B cell (primary cell): ENCODE results near the gene ELF4. TPM values are rescaled to one million over a fixed set of nuclear protein-coding genes. Genes with fewer than 3 reads are reported as not detected.
"Not testable (repeated sequence)": the region's sequence is repeated elsewhere in the genome, so short reads cannot be mapped to it uniquely, and the experiment has no call there.

Source experiments
- ATAC-seq: fragments of 200-7000 bp; cut with Tn5 transposase; one replicate; pipeline ENCODE4 v1.10.0; 2021; ENCODE audit warnings: low read depth, mild to moderate bottlenecking, moderate number of reproducible peaks, moderate library complexity
- CTCF ChIA-PET: fragments of 350-600 bp; sonication (Branson Sonifier 250); formaldehyde crosslinking; loops from one replicate; lab custom pipeline; 2021; ENCODE audit warnings: antibody characterized with exemption, inconsistent platforms; lab: Charles Lee
- POLR2A ChIA-PET: fragments of 350-600 bp; sonication (Branson Sonifier 250); formaldehyde crosslinking; loops from one replicate; lab custom pipeline; 2021; ENCODE audit warnings: antibody characterized with exemption; lab: Charles Lee
- DNase-seq: peaks from one replicate; pipeline ENCODE4 v3.0.0; 2013
- H2AFZ ChIP-seq: 2 replicates; pipeline ENCODE4 v1.6.1; 2012; ENCODE audit warnings: mild to moderate bottlenecking, low read depth, low read length; ENCODE audit not compliant: insufficient read depth, poor library complexity, severe bottlenecking
- H3K27ac ChIP-seq, 2 donors: 1 replicate in 1 of 2; 2 replicates in 1 of 2; pipeline ENCODE4 v1.5.1; 2012 to 2013; ENCODE audit warnings: low read length in 2 of 2, mild to moderate bottlenecking in 2 of 2, moderate library complexity in 1 of 2
- H3K27me3 ChIP-seq, 4 experiments: fragments of 200-600 bp in 1 of 4; sonication (generic) in 1 of 4; replicated peaks in 1 of 4; 1 replicate in 2 of 4; 2 replicates in 2 of 4; pipeline versions ENCODE4 v1.6.1 to v1.7.0; 2013 to 2016; ENCODE audit warnings: low read length in 3 of 4, mild to moderate bottlenecking in 2 of 4, mixed read lengths in 1 of 4, moderate library complexity in 1 of 4; ENCODE audit not compliant: insufficient read depth in 4 of 4, control insufficient read depth in 3 of 4; ENCODE audit errors: control extremely low read depth in 1 of 4
- H3K36me3 ChIP-seq, 2 experiments: replicated peaks in 1 of 2; 1 replicate in 1 of 2; 2 replicates in 1 of 2; pipeline versions ENCODE4 v1.6.1 to v1.7.1; 2013; ENCODE audit warnings: low read length in 1 of 2; ENCODE audit not compliant: insufficient read depth in 2 of 2, control insufficient read depth in 1 of 2; ENCODE audit errors: control extremely low read depth in 1 of 2, extremely low read depth in 1 of 2
- H3K4me1 ChIP-seq, 2 donors: fragments of 200-600 bp in 1 of 2; sonication (generic) in 1 of 2; 1 replicate in 1 of 2; 2 replicates in 1 of 2; pipeline versions ENCODE4 v1.5.1 to v1.6.1; 2013 to 2017; ENCODE audit warnings: low read length in 2 of 2; ENCODE audit not compliant: control insufficient read depth in 2 of 2, insufficient read depth in 2 of 2
- H3K4me2 ChIP-seq: replicated peaks from 2 replicates; pipeline ENCODE3; 2012; ENCODE audit warnings: mild to moderate bottlenecking, low read depth, low read length; ENCODE audit not compliant: poor library complexity, severe bottlenecking
- H3K4me3 ChIP-seq, 5 experiments: fragments of 200-600 bp in 1 of 5; sonication (generic) in 1 of 5; 1 replicate in 3 of 5; 2 replicates in 2 of 5; pipeline versions ENCODE4 v1.5.1 to v1.7.0; 2011 to 2016; ENCODE audit warnings: low read length in 4 of 5, mild to moderate bottlenecking in 4 of 5, low read depth in 2 of 5, control low read depth in 1 of 5, moderate library complexity in 1 of 5; ENCODE audit not compliant: insufficient read depth in 1 of 5; ENCODE audit errors: control extremely low read depth in 1 of 5, extremely low read depth in 1 of 5
- H3K79me2 ChIP-seq: fragments of 200-600 bp; sonication (generic); one replicate; pipeline ENCODE4 v1.6.0; 2016; ENCODE audit warnings: low read length; ENCODE audit not compliant: control insufficient read depth, insufficient read depth
- H3K9ac ChIP-seq: fragments of 200-600 bp; sonication (generic); 2 replicates; pipeline ENCODE4 v1.6.1; 2017; ENCODE audit warnings: mild to moderate bottlenecking, low read length, moderate library complexity
- H3K9me3 ChIP-seq, 3 donors: one replicate each; pipeline versions ENCODE4 v1.6.1 to v1.7.1; 2013; ENCODE audit warnings: low read length in 2 of 3; ENCODE audit not compliant: control insufficient read depth in 2 of 3, insufficient read depth in 1 of 3; ENCODE audit errors: control extremely low read depth in 1 of 3
- H4K20me1 ChIP-seq: 2 replicates; pipeline ENCODE4 v1.6.0; 2012; ENCODE audit warnings: mild to moderate bottlenecking, low read length; ENCODE audit not compliant: insufficient read depth, control insufficient read depth, poor library complexity, severe bottlenecking
- H3K27ac Mint-ChIP-seq: one replicate; pipeline ENCODE4 v1.8.0; 2021; ENCODE audit warnings: mixed read lengths
- H3K27me3 Mint-ChIP-seq: one replicate; pipeline ENCODE4 v1.8.0; 2021; ENCODE audit warnings: mixed read lengths
- H3K4me1 Mint-ChIP-seq: one replicate; pipeline ENCODE4 v1.8.0; 2021; ENCODE audit warnings: mixed read lengths
- H3K4me3 Mint-ChIP-seq: one replicate; pipeline ENCODE4 v1.8.0; 2021; ENCODE audit warnings: mixed read lengths
- H3K9me3 Mint-ChIP-seq: one replicate; pipeline ENCODE4 v1.8.0; 2022; ENCODE audit warnings: mixed read lengths; ENCODE audit not compliant: insufficient read depth
- EZH2 ChIP-seq: IDR thresholded peaks from 2 replicates; pipeline ENCODE4 v1.6.1; 2012; ENCODE audit warnings: borderline replicate concordance, low read depth, mild to moderate bottlenecking, moderate library complexity, low read length; ENCODE audit not compliant: insufficient read depth, poor library complexity, severe bottlenecking
- WGBS: methylation state at CpG from one replicate; pipeline ENCODE4 v1.1.5; 2013; ENCODE audit warnings: missing lambda C conversion rate; ENCODE audit not compliant: insufficient coverage; 5-methylcytosine and 5-hydroxymethylcytosine counted together
- intact Hi-C: fragments of 100-400 bp; cut with micrococcal nuclease; formaldehyde crosslinking; loops from one replicate; pipeline ENCODE4 v1.10.0; 2022
- polyA plus RNA-seq: library from polyadenylated mRNA; depleted of rRNA; stranded (reverse); fragments of >200 nt; gene quantifications from 2 replicates; pipeline ENCODE4 v1.2.3, GENCODE V29; 2012
- total RNA-seq, 2 donors: library from RNA; stranded (reverse); fragments of 120-200 nt in 1 of 2; gene quantifications; 1 replicate in 1 of 2; 2 replicates in 1 of 2; pipeline versions ENCODE4 v1.2.3 to v1.2.4, GENCODE V29; 2013 to 2022
- TF ChIP-seq, protein P1 (sequence below): fragments of 200-600 bp; IDR thresholded peaks from one replicate; pipeline ENCODE4 v1.8.0; 2022; ENCODE audit warnings: antibody characterized with exemption, mild to moderate bottlenecking

Gene ELF4
- total and polyA plus RNA-seq, 2 donors (not counting 1 experiment from before 2014, with no cell fraction given) = 24.7 to 26.3 TPM

DNA sequence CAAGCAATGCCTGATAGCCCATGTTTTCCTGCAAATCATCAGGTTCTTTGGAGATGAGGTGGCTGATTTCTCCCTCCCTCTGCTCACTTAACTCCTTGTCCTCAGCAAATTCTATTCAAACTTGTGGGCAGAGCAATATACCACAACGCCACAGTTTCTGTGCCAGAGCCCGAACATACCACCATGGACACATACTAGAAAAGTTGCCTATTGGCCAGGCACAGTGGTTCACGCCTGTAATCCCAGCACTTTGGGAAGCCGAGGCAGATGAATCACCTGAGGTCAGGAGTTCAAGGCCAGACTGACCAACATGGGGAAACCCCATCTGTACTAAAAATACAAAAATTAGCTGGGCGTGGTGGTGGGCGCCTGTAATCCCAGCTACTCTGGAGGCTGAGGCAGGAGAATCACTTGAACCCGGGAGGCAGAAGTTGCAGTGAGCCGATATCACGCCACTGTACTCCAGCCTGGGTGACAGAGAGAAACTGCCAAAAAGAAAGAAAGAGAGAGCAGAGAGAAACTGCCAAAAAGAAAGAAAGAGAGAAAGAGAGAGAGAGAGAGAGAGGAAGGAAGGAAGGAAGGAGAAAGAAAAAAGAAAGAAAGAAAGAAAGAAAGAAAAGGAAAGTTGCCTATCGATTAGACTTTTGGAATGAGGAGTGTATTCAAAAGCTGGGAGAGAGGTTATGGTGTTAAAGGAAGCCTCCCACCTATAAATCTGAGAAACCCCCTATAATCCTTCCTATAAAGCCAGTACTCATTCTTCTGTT lies 5.0 kb upstream of the ELF4 start:
- H3K9me3 Mint-ChIP-seq, POLR2A ChIA-PET, ATAC-seq, H3K27ac ChIP-seq, intact Hi-C loops, H3K4me3 ChIP-seq, H3K36me3 ChIP-seq, H3K27ac Mint-ChIP-seq, H3K4me2 ChIP-seq, H3K4me3 Mint-ChIP-seq, H2AFZ ChIP-seq, H4K20me1 ChIP-seq, H3K9ac ChIP-seq, H3K27me3 Mint-ChIP-seq, H3K79me2 ChIP-seq, H3K27me3 ChIP-seq, H3K4me1 ChIP-seq, DNase-seq, H3K9me3 ChIP-seq: not testable (repeated sequence)
- CTCF ChIA-PET = interaction anchor here (0.7 to 8.4 kb wide), 3 partner anchors 30 to 78 kb away, joined by 3 to 164 read pairs (median 3); no protein-coding TSS in a partner anchor
- peaks cover 12% of the 10 kb centered on the region for H3K4me1 Mint-ChIP-seq
- 95% methylated on average over 3 of the region's 10 CpGs for WGBS

GRCh38 chrX:130114141-130114588 lies 3.9 kb upstream of the ELF4 start:
- H3K27ac ChIP-seq = no peak overlapping the region
- no peaks in the 10 kb centered on the region for H3K9me3 Mint-ChIP-seq
- H3K36me3 ChIP-seq = no peaks in the 10 kb centered on the region
- no peak overlapping the region for H3K4me3 ChIP-seq
- no peaks in the 10 kb centered on the region for H3K27me3 ChIP-seq
- TF ChIP-seq EZH2 = no peak
- TF ChIP-seq, protein P1, sequence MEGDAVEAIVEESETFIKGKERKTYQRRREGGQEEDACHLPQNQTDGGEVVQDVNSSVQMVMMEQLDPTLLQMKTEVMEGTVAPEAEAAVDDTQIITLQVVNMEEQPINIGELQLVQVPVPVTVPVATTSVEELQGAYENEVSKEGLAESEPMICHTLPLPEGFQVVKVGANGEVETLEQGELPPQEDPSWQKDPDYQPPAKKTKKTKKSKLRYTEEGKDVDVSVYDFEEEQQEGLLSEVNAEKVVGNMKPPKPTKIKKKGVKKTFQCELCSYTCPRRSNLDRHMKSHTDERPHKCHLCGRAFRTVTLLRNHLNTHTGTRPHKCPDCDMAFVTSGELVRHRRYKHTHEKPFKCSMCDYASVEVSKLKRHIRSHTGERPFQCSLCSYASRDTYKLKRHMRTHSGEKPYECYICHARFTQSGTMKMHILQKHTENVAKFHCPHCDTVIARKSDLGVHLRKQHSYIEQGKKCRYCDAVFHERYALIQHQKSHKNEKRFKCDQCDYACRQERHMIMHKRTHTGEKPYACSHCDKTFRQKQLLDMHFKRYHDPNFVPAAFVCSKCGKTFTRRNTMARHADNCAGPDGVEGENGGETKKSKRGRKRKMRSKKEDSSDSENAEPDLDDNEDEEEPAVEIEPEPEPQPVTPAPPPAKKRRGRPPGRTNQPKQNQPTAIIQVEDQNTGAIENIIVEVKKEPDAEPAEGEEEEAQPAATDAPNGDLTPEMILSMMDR = no peak
- no peaks in the 10 kb centered on the region for H3K9me3 ChIP-seq
- H3K4me1 ChIP-seq = peaks cover 0 to 8% of the 10 kb centered on the region in 2 donors
- H3K4me2 ChIP-seq = no peak overlapping the region
- ChIA-PET CTCF (no interaction called here), POLR2A (no interaction called here)
- peaks cover 10% of the 10 kb centered on the region for H3K79me2 ChIP-seq
- H4K20me1 ChIP-seq = no peaks in the 10 kb centered on the region
- H3K27ac Mint-ChIP-seq = no peak overlapping the region
- 85% methylated on average over 7 of the region's 9 CpGs for WGBS
- intact Hi-C loops = no loop called here
- no peak overlapping the region for H2AFZ ChIP-seq
- peaks cover 11% of the 10 kb centered on the region for H3K4me1 Mint-ChIP-seq
- no peak overlapping the region for H3K4me3 Mint-ChIP-seq
- H3K27me3 Mint-ChIP-seq = no peaks in the 10 kb centered on the region
- ATAC-seq = no peak
- no peak overlapping the region for H3K9ac ChIP-seq
- DNase-seq = no peak
